ENCODE measurements around the gene CDC6. TPM values are rescaled to one million over a fixed set of nuclear protein-coding genes. Genes with fewer than 3 reads are reported as not detected.

Gene CDC6
- total and polyA plus RNA-seq, 2 of the 8 experiments (the other 6 are each of a cell fraction or from before 2014, with no cell fraction given), result 50.5 to 140 TPM

DNA sequence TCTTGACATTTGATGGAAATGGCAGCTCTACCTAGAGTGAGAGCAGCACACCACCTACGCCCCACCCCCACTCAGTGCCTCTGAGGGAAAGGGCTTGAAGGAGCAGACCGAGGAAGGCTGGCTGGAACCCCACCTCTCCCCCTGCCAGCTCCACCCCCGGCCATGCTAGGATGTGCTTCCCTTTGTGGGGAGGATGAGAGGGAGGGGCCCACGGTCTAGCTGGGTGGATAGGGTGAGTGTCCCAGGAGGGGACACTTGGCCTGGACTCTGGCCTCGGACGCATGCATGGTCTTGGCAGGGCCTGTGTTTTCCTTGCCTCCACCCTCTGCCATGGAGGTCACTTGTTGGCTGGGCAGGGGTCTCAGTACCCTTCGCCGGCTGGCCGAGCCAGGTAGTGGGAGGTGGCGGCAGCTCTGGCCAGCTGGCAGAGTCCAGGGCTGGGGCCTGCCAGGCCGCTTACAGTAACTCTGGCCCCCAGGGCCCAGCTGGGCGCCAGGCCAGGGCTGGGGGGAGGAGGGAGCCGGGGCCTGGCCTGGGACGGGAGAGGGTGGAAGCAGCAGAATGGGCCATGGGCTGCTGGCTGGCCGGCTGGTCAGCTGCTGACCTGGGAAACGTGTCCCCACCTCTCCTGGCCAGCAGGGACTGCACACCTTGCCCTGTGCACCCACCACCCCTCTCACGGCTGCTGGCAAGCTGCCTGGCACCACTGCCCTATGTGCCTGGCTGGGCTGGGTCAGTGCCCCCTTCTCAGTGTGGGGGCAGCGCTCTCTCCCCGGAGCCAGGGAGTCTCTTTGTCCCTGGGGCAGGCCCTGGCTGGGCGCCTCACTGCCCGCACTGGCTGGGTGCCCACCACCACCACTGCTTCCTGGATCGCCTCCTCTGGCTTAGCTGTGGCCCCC is 44.3 kb downstream of the CDC6 start:
- Histone ChIP-seq H3K23ac (ENCODE audit: insufficient read length) (no peak overlapping the region), H3K4me2 (ENCODE audit: insufficient read depth in 1 of 2, low read depth in 2 of 2, low read length in 2 of 2) (no peak overlapping the region), H3K4me3 (ENCODE audit: extremely low read depth in 1 of 4, insufficient read depth in 2 of 4, low read depth in 3 of 4, low read length in 4 of 4) (no peak overlapping the region), H3K9me3 (ENCODE audit: insufficient read depth in 2 of 2, low read depth in 1 of 2, low read length in 1 of 2) (no peaks in the 10 kb centered on the region), H3K56ac (replicated peaks; ENCODE audit: insufficient read length, low read depth, low read length) (no peak overlapping the region), H3K27me3 (replicated peaks in 1 of 4; ENCODE audit: control insufficient read depth in 3 of 4, extremely low read depth in 1 of 4, insufficient read depth in 3 of 4, low read length in 3 of 4) (peaks cover 0 to 10% (median 2%) of the 10 kb centered on the region in 4 experiments; a peak in 4 of 7 replicates), H2AK5ac (ENCODE audit: low read depth, low read length) (no peak overlapping the region), H2BK12ac (ENCODE audit: low read depth, low read length) (no peak overlapping the region), H2BK120ac (replicated peaks; ENCODE audit: low read depth, low read length) (no peak overlapping the region), H3K79me1 (ENCODE audit: low read depth, low read length) (peaks cover 9% of the 10 kb centered on the region; the same call in 1 of the 2 replicates), H4K8ac (ENCODE audit: extremely low read depth, insufficient read depth, low read length) (no peak overlapping the region), H3K4me1 (replicated peaks in 1 of 4; ENCODE audit: control insufficient read depth in 3 of 4, insufficient read depth in 4 of 4, low read length in 3 of 4) (peaks cover 0 to 4% (median 1%) of the 10 kb centered on the region in 4 experiments; a peak in 3 of 7 replicates), H2BK15ac (ENCODE audit: low read length) (no peak overlapping the region), H3K9ac (replicated peaks in 1 of 4; ENCODE audit: extremely low read depth in 1 of 4, low read depth in 3 of 4, low read length in 3 of 4) (no peak overlapping the region), H3K27ac (ENCODE audit: low read depth, low read length) (no peak overlapping the region), H4K91ac (replicated peaks; ENCODE audit: insufficient read length, low read length) (no peak overlapping the region), H3K79me2 (ENCODE audit: control insufficient read depth in 1 of 2, insufficient read depth in 2 of 2, low read length in 2 of 2) (peaks cover 0 to 6% of the 10 kb centered on the region in 2 experiments; a peak in 1 of 4 replicates), H3K4ac (replicated peaks; ENCODE audit: insufficient read length, low read depth, low read length) (no peak overlapping the region), H2BK20ac (ENCODE audit: low read length) (no peak overlapping the region), H2BK5ac (ENCODE audit: low read depth, low read length) (no peak overlapping the region), H3K14ac (ENCODE audit: insufficient read length) (no peak overlapping the region), H2AFZ (ENCODE audit: low read length) (no peak overlapping the region), H3K36me3 (ENCODE audit: control insufficient read depth in 2 of 4, insufficient read depth in 4 of 4, low read length in 3 of 4) (no peaks in the 10 kb centered on the region), H4K20me1 (replicated peaks in 1 of 2; ENCODE audit: control insufficient read depth in 1 of 2, insufficient read depth in 2 of 2, low read length in 2 of 2) (peaks cover 15 to 16% of the 10 kb centered on the region in 2 experiments), H3K23me2 (ENCODE audit: low read depth, low read length) (no peaks in the 10 kb centered on the region), H3K18ac (ENCODE audit: extremely low read depth, low read length) (no peak overlapping the region), H4K5ac (ENCODE audit: insufficient read length, low read depth, low read length) (no peak overlapping the region)
- 88% methylated on average over 20 of the region's 22 CpGs; no CpG with 5 or more reads in 1 of the 2 experiments for WGBS, 2 experiments (ENCODE audit: extremely low coverage in 1 of 2, insufficient coverage in 1 of 2, insufficient read length in 1 of 2, insufficient replicate concordance in 2 of 2, low coverage in 1 of 2, low lambda C conversion rate in 2 of 2, missing lambda C conversion rate in 1 of 2)
- ChIA-PET CTCF (ENCODE audit: partially characterized antibody) (interaction anchor here (1.2 to 39.2 kb wide), 5 partner anchors 13 to 26 kb away, joined by 4 to 1198 read pairs (median 6); partner anchors contain the start of genes GJD3 and RARA), POLR2A (ENCODE audit: partially characterized antibody) (interaction anchor here (0.6 to 3.1 kb wide), 5 partner anchors 9 to 361 kb away, joined by 3 to 22 read pairs (median 4); partner anchors contain the start of gene RARA)
- DNase-seq (ENCODE audit: low read depth in 1 of 2, low spot score in 2 of 2) (no peak), FAIRE-seq (no peak)
- TF ChIP-seq EGR1 (IDR thresholded peaks at IDR 0.05; ENCODE audit: borderline replicate concordance, low read depth, low read length) (no peak), CBX5 (IDR thresholded peaks at IDR 0.05; ENCODE audit: low read depth, low read length) (no peak), TBP (IDR thresholded peaks at IDR 0.05; ENCODE audit: low read depth, low read length) (no peak), BACH1 (IDR thresholded peaks at IDR 0.05; ENCODE audit: low read length) (no peak), CHD1 (IDR thresholded peaks at IDR 0.05; ENCODE audit: low read depth, low read length) (no peak), MAFK (IDR thresholded peaks at IDR 0.05; ENCODE audit: low read depth, low read length) (no peak), TAF7 (optimal IDR thresholded peaks at IDR 0.05; ENCODE audit: borderline replicate concordance, low read depth, low read length) (no peak), NRF1 (IDR thresholded peaks at IDR 0.05; ENCODE audit: low read depth, low read length) (no peak), CREB1 (IDR thresholded peaks at IDR 0.05) (no peak), GABPA (IDR thresholded peaks at IDR 0.05; ENCODE audit: borderline replicate concordance, insufficient read depth, low read length) (no peak)
- TF ChIP-seq, protein P1, sequence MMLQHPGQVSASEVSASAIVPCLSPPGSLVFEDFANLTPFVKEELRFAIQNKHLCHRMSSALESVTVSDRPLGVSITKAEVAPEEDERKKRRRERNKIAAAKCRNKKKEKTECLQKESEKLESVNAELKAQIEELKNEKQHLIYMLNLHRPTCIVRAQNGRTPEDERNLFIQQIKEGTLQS (IDR thresholded peaks at IDR 0.05; ENCODE audit: insufficient read depth, low read depth, low read length), result no peak
